Glutamatergic neuron (in vitro differentiated cells): Measurements from ENCODE around the gene CAMKMT. TPM values are rescaled to one million over a fixed set of nuclear protein-coding genes. Genes with fewer than 3 reads are reported as not detected.

Experiments used
- DNase-seq: peaks from one replicate; pipeline ENCODE4 v3.0.0; 2022
- H3K27ac Mint-ChIP-seq: one replicate; pipeline ENCODE4 v1.8.0; 2020; ENCODE audit warnings: mild to moderate bottlenecking, mixed read lengths, inconsistent platforms; ENCODE audit not compliant: unreplicated experiment
- H3K27me3 Mint-ChIP-seq: one replicate; pipeline ENCODE4 v1.8.0; 2020; ENCODE audit warnings: mild to moderate bottlenecking, moderate library complexity, mixed read lengths, inconsistent platforms; ENCODE audit not compliant: unreplicated experiment
- H3K36me3 Mint-ChIP-seq: one replicate; pipeline ENCODE4 v1.8.0; 2020; ENCODE audit warnings: mild to moderate bottlenecking, mixed read lengths, inconsistent platforms; ENCODE audit not compliant: unreplicated experiment
- H3K4me1 Mint-ChIP-seq: one replicate; pipeline ENCODE4 v1.8.0; 2020; ENCODE audit warnings: mild to moderate bottlenecking, low read depth, mixed read lengths, inconsistent platforms; ENCODE audit not compliant: unreplicated experiment
- H3K4me3 Mint-ChIP-seq: one replicate; pipeline ENCODE4 v1.8.0; 2020; ENCODE audit warnings: mild to moderate bottlenecking, mixed read lengths, inconsistent platforms; ENCODE audit not compliant: unreplicated experiment
- H3K9me3 Mint-ChIP-seq: one replicate; pipeline ENCODE4 v1.8.0; 2020; ENCODE audit warnings: mild to moderate bottlenecking, moderate library complexity, mixed read lengths, inconsistent platforms; ENCODE audit not compliant: unreplicated experiment
- CTCF ChIP-seq: fragments of 200-600 bp; sonication (generic); IDR thresholded peaks from one replicate; pipeline ENCODE4 v1.5.0; 2021; ENCODE audit not compliant: partially characterized antibody, unreplicated experiment
- total RNA-seq: library from RNA; stranded (reverse); fragmentation: NEBNext Ultra II Directional; extraction: Animal tissue kit (Norgen Biotek cat#: 25700); gene quantifications from one replicate; pipeline ENCODE4 v1.2.1, GENCODE V29; 2021; ENCODE audit not compliant: unreplicated experiment

CAMKMT gene
- total RNA-seq, 1 donor from 2014 or later: 9.6 TPM

GRCh38 chr2:44364604-44365003, 2.9 kb downstream of the CAMKMT start:
- no peak for DNase-seq
- Mint-ChIP-seq H3K4me1 (peaks cover 6% of the 10 kb centered on the region), H3K36me3 (no peaks in the 10 kb centered on the region), H3K27me3 (peaks cover 4% of the 10 kb centered on the region), H3K27ac (no peak overlapping the region), H3K9me3 (peaks cover 6% of the 10 kb centered on the region), H3K4me3 (no peak overlapping the region)
- no peak for TF ChIP-seq CTCF

- Mint-ChIP-seq H3K27ac (no peak overlapping the region), H3K4me3 (no peak overlapping the region)
Observed at GRCh38 chr2:44367591-44367990, 5.8 kb downstream of the CAMKMT start.

GRCh38 chr2:44369392-44369791, 7.6 kb downstream of the CAMKMT start:
- no peaks in the 10 kb centered on the region for H3K36me3 Mint-ChIP-seq
- no peaks in the 10 kb centered on the region for H3K4me1 Mint-ChIP-seq
- no peaks in the 10 kb centered on the region for H3K27me3 Mint-ChIP-seq
- H3K27ac Mint-ChIP-seq: no peak overlapping the region
- TF ChIP-seq CTCF: no peak
- no peak for DNase-seq
- no peaks in the 10 kb centered on the region for H3K9me3 Mint-ChIP-seq
- H3K4me3 Mint-ChIP-seq: no peak overlapping the region

More at GRCh38 chr2:44367591-44367990, 5.8 kb downstream of the CAMKMT start:
- peaks cover 1% of the 10 kb centered on the region for H3K9me3 Mint-ChIP-seq
- H3K27me3 Mint-ChIP-seq: peaks cover under 1% of the 10 kb centered on the region
- no peak for TF ChIP-seq CTCF
- no peaks in the 10 kb centered on the region for H3K4me1 Mint-ChIP-seq
- DNase-seq: no peak
- H3K36me3 Mint-ChIP-seq: no peaks in the 10 kb centered on the region

- Mint-ChIP-seq H3K27ac (no peak overlapping the region), H3K36me3 (no peaks in the 10 kb centered on the region), H3K4me1 (no peaks in the 10 kb centered on the region), H3K4me3 (no peak overlapping the region), H3K9me3 (no peaks in the 10 kb centered on the region), H3K27me3 (no peaks in the 10 kb centered on the region)
- no peak for DNase-seq
- no peak for TF ChIP-seq CTCF
Observed at GRCh38 chr2:44371445-44371844, 9.7 kb downstream of the CAMKMT start.

- no peaks in the 10 kb centered on the region for H3K4me1 Mint-ChIP-seq
- no peaks in the 10 kb centered on the region for H3K36me3 Mint-ChIP-seq
- H3K27me3 Mint-ChIP-seq: no peaks in the 10 kb centered on the region
- no peak for TF ChIP-seq CTCF
- no peak for DNase-seq
- H3K9me3 Mint-ChIP-seq: no peaks in the 10 kb centered on the region
- H3K4me3 Mint-ChIP-seq: no peak overlapping the region
- H3K27ac Mint-ChIP-seq: no peak overlapping the region
Observed at GRCh38 chr2:44372246-44372645, 10.5 kb downstream of the CAMKMT start.
